SK-N-SH (cell line): ENCODE measurements around the gene CAPN3. TPM values are rescaled to one million over a fixed set of nuclear protein-coding genes. Genes with fewer than 3 reads are reported as not detected.

ENCODE experiments used
- CTCF ChIA-PET: fragments of 300-600, 350-600 bp; formaldehyde crosslinking; extraction: SDS; loops from one replicate; lab custom pipeline; 2021; lab: Yijun Ruan, JAX
- POLR2A ChIA-PET: fragments of 350-600 bp; sonication (Branson Sonifier 250); formaldehyde crosslinking; extraction: SDS; loops from one replicate; lab custom pipeline; 2020; ENCODE audit warnings: antibody characterized with exemption, inconsistent platforms; lab: Yijun Ruan, JAX
- DNase-seq: peaks from one replicate; pipeline ENCODE4 v3.0.0; 2012
- H2AFZ ChIP-seq: fragments of 200-600 bp; sonication (generic); 2 replicates; pipeline ENCODE4 v1.8.1; 2016; ENCODE audit warnings: antibody characterized with exemption, mild to moderate bottlenecking, low read depth
- H3F3A ChIP-seq: fragments of 200-600 bp; sonication (generic); replicated peaks from 2 replicates; pipeline ENCODE3; 2016; ENCODE audit warnings: antibody characterized with exemption, mild to moderate bottlenecking; ENCODE audit not compliant: insufficient read depth
- H3K27ac ChIP-seq, 2 experiments: fragments of 200-500 bp in 1 of 2; fragments of 200-600 bp in 1 of 2; sonication (Bioruptor generic) in 1 of 2; sonication (generic), shearing (Covaris generic) in 1 of 2; 2 replicates each; pipeline versions ENCODE4 v1.5.1 to v1.6.1; 2014 to 2016; ENCODE audit warnings: low read depth in 2 of 2, inconsistent platforms in 1 of 2, low read length in 1 of 2, mild to moderate bottlenecking in 1 of 2, mixed read lengths in 1 of 2
- H3K27me3 ChIP-seq: fragments of 200-600 bp; sonication (generic), shearing (Covaris generic); 2 replicates; pipeline ENCODE4 v1.6.1; 2016; ENCODE audit warnings: mixed run types; ENCODE audit not compliant: insufficient read depth
- H3K36me3 ChIP-seq, 2 experiments: fragments of 200-500 bp in 1 of 2; fragments of 200-600 bp in 1 of 2; sonication (Bioruptor generic) in 1 of 2; sonication (generic) in 1 of 2; replicated peaks in 1 of 2; 2 replicates each; pipeline versions ENCODE3 to v1.5.1; 2014 to 2016; ENCODE audit warnings: low read length in 1 of 2, mild to moderate bottlenecking in 1 of 2; ENCODE audit not compliant: insufficient read depth in 2 of 2, control insufficient read depth in 1 of 2
- H3K4me1 ChIP-seq, 2 experiments: fragments of 200-500 bp in 1 of 2; fragments of 200-600 bp in 1 of 2; sonication (Bioruptor generic) in 1 of 2; sonication (generic), shearing (Covaris generic) in 1 of 2; 2 replicates each; pipeline versions ENCODE4 v1.5.1 to v1.6.1; 2014 to 2016; ENCODE audit warnings: low read depth in 1 of 2, low read length in 1 of 2, mixed run types in 1 of 2; ENCODE audit not compliant: insufficient read depth in 2 of 2, control insufficient read depth in 1 of 2
- H3K4me2 ChIP-seq: fragments of 200-600 bp; sonication (generic), shearing (Covaris generic); 2 replicates; pipeline ENCODE4 v1.6.1; 2017; ENCODE audit warnings: mixed run types
- H3K4me3 ChIP-seq, 2 experiments: fragments of 200-500 bp in 1 of 2; fragments of 200-600 bp in 1 of 2; sonication (Bioruptor generic) in 1 of 2; sonication (generic), shearing (Covaris generic) in 1 of 2; 2 replicates each; pipeline versions ENCODE4 v1.5.1 to v1.8.1; 2014 to 2016; ENCODE audit warnings: low read depth in 2 of 2, inconsistent platforms in 1 of 2, low read length in 1 of 2, mild to moderate bottlenecking in 1 of 2, mixed read lengths in 1 of 2, moderate library complexity in 1 of 2
- H3K79me2 ChIP-seq: fragments of 200-600 bp; sonication (generic); 2 replicates; pipeline ENCODE4 v1.8.1; 2017; ENCODE audit warnings: mild to moderate bottlenecking; ENCODE audit not compliant: insufficient read depth
- H3K9ac ChIP-seq: fragments of 200-600 bp; sonication (generic); 2 replicates; pipeline ENCODE4 v1.6.1; 2017; ENCODE audit warnings: mixed run types
- H3K9me2 ChIP-seq: fragments of 200-600 bp; sonication (generic); 2 replicates; pipeline ENCODE4 v1.6.1; 2017; ENCODE audit warnings: mixed run types
- H3K9me3 ChIP-seq: fragments of 200-600 bp; sonication (generic); 2 replicates; pipeline ENCODE4 v1.6.1; 2017; ENCODE audit warnings: mixed run types, mild to moderate bottlenecking, moderate library complexity
- H4K20me1 ChIP-seq: fragments of 200-600 bp; sonication (generic); 2 replicates; pipeline ENCODE4 v1.6.1; 2017; ENCODE audit warnings: mild to moderate bottlenecking, mixed run types; ENCODE audit not compliant: insufficient read depth
- ELF1 ChIP-seq: IDR thresholded peaks from 2 replicates; pipeline ENCODE4 v1.4.0; 2012
- GABPA ChIP-seq: IDR thresholded peaks from 2 replicates; pipeline ENCODE4 v1.4.0; 2012; ENCODE audit warnings: low read depth, mild to moderate bottlenecking
- GATA2 ChIP-seq: sonication (generic); formaldehyde crosslinking; IDR thresholded peaks from 2 replicates; pipeline ENCODE4 v1.5.0; 2020; ENCODE audit warnings: mild to moderate bottlenecking, missing genetic modification reagents
- MXI1 ChIP-seq: IDR thresholded peaks from 2 replicates; pipeline ENCODE4 v1.6.1; 2012; ENCODE audit warnings: mild to moderate bottlenecking, low read depth, low read length, improper control_type of control experiment
- NRF1 ChIP-seq: IDR thresholded peaks from 2 replicates; pipeline ENCODE4 v1.6.1; 2012; ENCODE audit warnings: low read depth, mild to moderate bottlenecking, low read length
- POLR2AphosphoS5 ChIP-seq: IDR thresholded peaks from 2 replicates; pipeline ENCODE4 v1.6.1; 2012; ENCODE audit warnings: low read depth, low read length
- RCOR1 ChIP-seq: fragments of 150-350 bp; IDR thresholded peaks from 2 replicates; pipeline ENCODE4 v1.6.1; 2017; ENCODE audit warnings: antibody characterized with exemption, low read length
- SIN3A ChIP-seq: IDR thresholded peaks from 2 replicates; pipeline ENCODE4 v1.6.1; 2012; ENCODE audit warnings: low read depth, mild to moderate bottlenecking, low read length, moderate library complexity, borderline replicate concordance
- SMC3 ChIP-seq: IDR thresholded peaks from 2 replicates; pipeline ENCODE4 v1.6.1; 2012; ENCODE audit warnings: low read depth, low read length, improper control_type of control experiment
- TCF12 ChIP-seq: IDR thresholded peaks from 2 replicates; pipeline ENCODE4 v1.4.0; 2012
- TEAD4 ChIP-seq: IDR thresholded peaks from 2 replicates; pipeline ENCODE4 v1.4.0; 2012; ENCODE audit warnings: mild to moderate bottlenecking, borderline replicate concordance; ENCODE audit not compliant: insufficient read depth
- USF2 ChIP-seq: fragments of 150-350 bp; IDR thresholded peaks from 2 replicates; pipeline ENCODE4 v1.6.1; 2017; ENCODE audit warnings: antibody characterized with exemption, low read length, low read depth, borderline replicate concordance
- YY1 ChIP-seq: IDR thresholded peaks from 2 replicates; pipeline ENCODE4 v1.4.0; 2012; ENCODE audit warnings: low read depth, mild to moderate bottlenecking
- WGBS: methylation state at CpG from one replicate; pipeline ENCODE4 v1.1.6; 2017; ENCODE audit warnings: low lambda C conversion rate; 5-methylcytosine and 5-hydroxymethylcytosine counted together
- polyA plus RNA-seq, 3 experiments: library from polyadenylated mRNA; depleted of rRNA; stranded (reverse); fragments of >200 nt; gene quantifications; 2 replicates each; pipeline ENCODE4 v1.2.3, GENCODE V29; 2012
- TF ChIP-seq, protein P1 (sequence below): fragments of 200-600 bp; sonication (generic); IDR thresholded peaks from 2 replicates; pipeline ENCODE4 v1.6.1; 2017; ENCODE audit warnings: antibody characterized with exemption, mild to moderate bottlenecking, moderate library complexity

Gene CAPN3
- polyA plus RNA-seq, 1 of the 3 experiments (the other 2 are of a cell fraction): 1.8 TPM

DNA sequence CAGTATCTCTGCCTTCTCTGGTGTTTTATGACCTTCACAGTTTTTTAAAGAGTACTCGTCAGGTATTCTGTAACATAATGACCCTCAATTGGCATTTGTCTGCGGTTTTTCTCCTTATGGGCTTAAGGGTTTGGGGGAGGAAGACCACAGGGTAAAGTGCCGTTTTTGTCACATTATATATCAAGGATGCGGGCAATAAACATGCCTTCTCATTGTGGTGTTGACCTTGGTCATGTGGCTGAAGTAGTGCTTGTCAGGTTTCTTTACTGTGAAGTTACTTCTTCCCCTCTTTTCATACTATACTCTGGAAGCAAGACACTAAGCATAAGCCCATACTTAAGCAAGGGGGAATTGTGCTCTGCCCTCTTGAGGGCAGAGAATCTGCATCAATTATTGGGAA lies 16.6 kb downstream of the CAPN3 start:
- WGBS: 50% methylated on average over 4 of the region's 4 CpGs
- no peak overlapping the region for H3K9ac ChIP-seq
- H4K20me1 ChIP-seq: no peaks in the 10 kb centered on the region
- H3F3A ChIP-seq: no peaks in the 10 kb centered on the region
- ChIA-PET CTCF (interaction anchor here (1.4 kb wide), 1 partner anchor 9 kb away, joined by 6 read pairs; no protein-coding TSS in a partner anchor), POLR2A (no interaction called here)
- no peaks in the 10 kb centered on the region for H3K9me3 ChIP-seq
- DNase-seq: no peak
- H3K27ac ChIP-seq: no peak overlapping the region
- TF ChIP-seq SMC3 (no peak), GATA2 (CRISPR knock-in tag) (no peak)
- TF ChIP-seq, protein P1, sequence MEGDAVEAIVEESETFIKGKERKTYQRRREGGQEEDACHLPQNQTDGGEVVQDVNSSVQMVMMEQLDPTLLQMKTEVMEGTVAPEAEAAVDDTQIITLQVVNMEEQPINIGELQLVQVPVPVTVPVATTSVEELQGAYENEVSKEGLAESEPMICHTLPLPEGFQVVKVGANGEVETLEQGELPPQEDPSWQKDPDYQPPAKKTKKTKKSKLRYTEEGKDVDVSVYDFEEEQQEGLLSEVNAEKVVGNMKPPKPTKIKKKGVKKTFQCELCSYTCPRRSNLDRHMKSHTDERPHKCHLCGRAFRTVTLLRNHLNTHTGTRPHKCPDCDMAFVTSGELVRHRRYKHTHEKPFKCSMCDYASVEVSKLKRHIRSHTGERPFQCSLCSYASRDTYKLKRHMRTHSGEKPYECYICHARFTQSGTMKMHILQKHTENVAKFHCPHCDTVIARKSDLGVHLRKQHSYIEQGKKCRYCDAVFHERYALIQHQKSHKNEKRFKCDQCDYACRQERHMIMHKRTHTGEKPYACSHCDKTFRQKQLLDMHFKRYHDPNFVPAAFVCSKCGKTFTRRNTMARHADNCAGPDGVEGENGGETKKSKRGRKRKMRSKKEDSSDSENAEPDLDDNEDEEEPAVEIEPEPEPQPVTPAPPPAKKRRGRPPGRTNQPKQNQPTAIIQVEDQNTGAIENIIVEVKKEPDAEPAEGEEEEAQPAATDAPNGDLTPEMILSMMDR: no peak
- TF ChIP-seq, all 33 proteins: peak for 0
- Histone ChIP-seq H3K9me2 (no peaks in the 10 kb centered on the region), H3K4me3 (no peak overlapping the region), H3K36me3 (no peaks in the 10 kb centered on the region), H3K4me2 (no peak overlapping the region), H3K79me2 (no peaks in the 10 kb centered on the region), H3K4me1 (no peaks in the 10 kb centered on the region), H3K27me3 (no peaks in the 10 kb centered on the region), H2AFZ (no peak overlapping the region)

- H2AFZ ChIP-seq: no peak overlapping the region
- no peaks in the 10 kb centered on the region for H3K4me1 ChIP-seq
- 53% methylated on average over 8 of the region's 8 CpGs for WGBS
- H3K9me3 ChIP-seq: no peaks in the 10 kb centered on the region
- DNase-seq: no peak
- TF ChIP-seq USF2 (no peak), RCOR1 (no peak), GABPA (no peak), GATA2 (CRISPR knock-in tag) (no peak), MXI1 (no peak), TEAD4 (no peak), SIN3A (no peak), ELF1 (no peak), POLR2AphosphoS5 (no peak), TCF12 (no peak), NRF1 (no peak), YY1 (no peak)
- TF ChIP-seq, all 33 proteins: peak for 0
- H3K4me2 ChIP-seq: no peak overlapping the region
- no peaks in the 10 kb centered on the region for H3K36me3 ChIP-seq
- no peaks in the 10 kb centered on the region for H4K20me1 ChIP-seq
- no peaks in the 10 kb centered on the region for H3F3A ChIP-seq
- no peaks in the 10 kb centered on the region for H3K27me3 ChIP-seq
- no peak overlapping the region for H3K4me3 ChIP-seq
- no peaks in the 10 kb centered on the region for H3K79me2 ChIP-seq
- H3K9me2 ChIP-seq: no peaks in the 10 kb centered on the region
- H3K9ac ChIP-seq: no peak overlapping the region
- H3K27ac ChIP-seq: no peak overlapping the region
- CTCF ChIA-PET: interaction anchor here (1.8 kb wide), 1 partner anchor 10 kb away, joined by 4 read pairs; no protein-coding TSS in a partner anchor
- POLR2A ChIA-PET: no interaction called here
Observed at GRCh38 chr15:42378011-42378410, 18.7 kb downstream of the CAPN3 start.
